Measurements from ENCODE around the gene POU2AF1.
"Not testable (repeated sequence)": the region's sequence is repeated elsewhere in the genome, so short reads cannot be mapped to it uniquely, and the experiment has no call there.

- TF ChIP-seq CTCF, POLR2A (IDR thresholded peaks at IDR 0.05): not testable (repeated sequence)
These were observed 58.9 kb downstream of the POU2AF1 start for GRCh38 chr11:111320199-111320598.

All from right lobe of liver (tissue), 4 donors.